Fibroblast of skin of right biceps (primary cell): ENCODE measurements around the gene MNDA.

Experiments used
- DNase-seq: peaks from one replicate; pipeline ENCODE4 v3.0.0-alpha.2; 2013

The MNDA gene

DNA sequence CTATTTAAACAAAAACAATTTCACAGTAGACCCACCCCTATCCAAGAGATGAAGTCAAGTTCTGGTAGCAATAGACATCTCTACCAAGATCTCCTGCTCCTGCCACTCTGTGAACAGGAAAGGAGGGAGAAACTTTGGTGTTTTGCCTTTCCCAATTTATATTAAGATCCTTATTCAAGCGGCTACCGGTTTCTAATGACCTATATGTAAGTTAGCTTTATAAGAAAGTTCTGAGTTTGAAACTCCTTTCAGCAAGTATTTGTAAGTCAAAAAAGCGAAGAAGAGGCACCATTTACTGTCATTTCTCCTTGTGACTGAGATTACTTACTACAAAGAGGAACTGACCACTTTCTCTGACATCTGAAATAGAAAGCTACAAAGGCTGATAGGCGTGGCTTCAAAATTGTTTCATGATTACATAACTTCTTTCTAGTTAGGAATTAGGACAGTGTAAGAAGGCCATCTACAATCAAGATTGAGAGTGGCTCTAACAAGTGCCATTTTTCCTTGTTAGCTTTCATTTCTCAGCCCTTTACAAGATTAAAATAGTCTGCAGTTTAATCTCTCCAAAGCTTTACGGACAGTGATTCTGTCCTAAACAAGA is at the start of gene MNDA:
Gene MNDA (plus strand): TSS at position 448 of the 604 bp plus-strand sequence. CDS start 10,803 bp downstream, outside the sequence.
- no peak for DNase-seq

DNA sequence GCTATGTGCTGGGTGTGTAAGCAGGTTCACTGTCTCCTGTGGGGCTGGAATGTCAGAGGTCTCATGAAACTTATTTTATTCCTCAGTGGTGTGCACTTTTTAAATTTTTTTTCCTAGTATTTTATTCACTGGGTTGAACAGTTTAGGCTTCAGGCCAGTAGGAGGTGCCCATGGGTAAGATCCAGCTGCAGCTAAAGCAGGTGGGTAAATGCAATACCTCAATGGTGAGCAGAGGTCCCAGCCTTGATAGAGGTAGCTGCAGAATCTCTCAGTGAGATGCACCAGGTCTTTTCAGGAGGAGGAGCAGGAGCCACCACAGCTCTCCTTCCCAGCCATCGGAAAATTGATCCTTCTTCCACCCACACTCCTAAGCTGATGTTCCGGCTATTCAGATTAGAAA is 37.5 kb upstream of the MNDA start:
- no peak for DNase-seq

DNA sequence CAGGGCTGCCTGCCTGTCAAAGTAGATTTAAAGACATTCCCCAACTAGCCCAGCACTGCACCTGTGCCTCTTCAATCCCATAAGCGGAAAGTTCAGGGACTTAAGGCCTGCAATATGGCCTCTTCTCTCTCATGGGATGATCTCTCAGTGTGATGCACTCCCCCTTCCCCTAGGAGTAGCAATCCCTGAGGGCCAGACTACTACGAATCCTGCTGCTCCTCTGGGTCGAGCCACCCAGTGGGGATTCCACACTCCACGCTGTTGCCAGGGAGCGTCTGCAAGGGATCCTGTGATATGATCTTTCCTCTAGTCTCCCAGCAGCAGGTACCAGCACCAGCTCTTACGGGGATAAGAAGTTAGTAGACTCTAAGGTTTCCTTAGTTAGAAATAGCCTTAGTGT is 36.9 kb upstream of the MNDA start:
- DNase-seq: no peak

DNA sequence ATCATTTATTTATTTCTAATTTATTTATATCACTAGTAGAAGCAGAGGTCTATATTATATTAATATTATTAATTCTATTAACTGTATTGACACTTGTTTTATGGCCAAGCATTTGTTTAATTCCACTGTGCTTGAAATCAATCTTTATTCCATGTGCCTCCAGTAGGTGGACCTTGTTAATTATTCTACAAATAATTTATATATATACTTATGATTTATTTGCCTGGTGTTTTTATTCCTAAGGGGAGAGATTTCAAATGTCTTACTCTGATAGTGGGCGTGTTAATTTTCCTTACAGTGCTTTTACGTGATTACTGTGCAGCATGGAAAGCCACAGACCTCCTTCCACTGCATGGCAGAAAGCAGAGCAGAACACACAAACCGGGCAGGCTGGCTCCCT is 32.6 kb upstream of the MNDA start:
- DNase-seq: no peak

DNA sequence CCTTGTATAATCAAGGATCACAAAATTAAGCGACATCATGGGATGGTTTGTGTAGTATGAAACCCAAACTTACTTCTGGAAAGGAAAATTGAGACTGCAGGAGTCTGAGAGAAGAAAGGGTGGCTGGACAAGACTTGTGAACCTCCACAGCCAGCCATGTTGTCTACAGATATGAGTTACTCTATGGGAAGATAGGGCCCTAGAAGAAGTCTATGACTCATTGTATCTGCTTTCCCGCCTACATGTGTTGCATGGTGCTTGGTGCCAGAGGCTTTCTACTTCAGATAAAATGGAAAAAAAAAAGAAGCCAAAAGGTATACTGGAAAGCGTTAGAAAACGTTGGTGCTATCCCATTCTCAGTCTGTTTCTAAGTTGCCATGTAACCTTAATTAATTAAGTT is 31.5 kb upstream of the MNDA start:
- DNase-seq: no peak

DNA sequence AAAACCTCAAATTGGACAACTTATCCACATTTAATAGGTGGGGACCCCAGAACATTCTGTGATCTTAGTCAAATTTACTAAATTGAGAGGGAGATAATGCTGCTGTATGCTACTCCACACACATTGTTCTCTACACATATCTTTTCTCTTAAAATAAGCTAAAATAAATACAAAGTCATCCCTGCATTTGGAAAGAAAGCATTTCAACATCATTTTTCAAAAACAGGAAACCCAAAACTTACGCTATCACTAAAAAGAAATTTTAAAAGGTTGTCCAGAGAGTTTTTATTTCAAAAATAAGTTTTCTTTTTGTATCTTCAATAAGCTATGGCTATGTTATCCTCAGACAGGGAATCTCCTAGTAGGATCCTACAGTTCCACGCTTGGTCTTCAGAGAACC is 30.6 kb upstream of the MNDA start:
- no peak for DNase-seq

DNA sequence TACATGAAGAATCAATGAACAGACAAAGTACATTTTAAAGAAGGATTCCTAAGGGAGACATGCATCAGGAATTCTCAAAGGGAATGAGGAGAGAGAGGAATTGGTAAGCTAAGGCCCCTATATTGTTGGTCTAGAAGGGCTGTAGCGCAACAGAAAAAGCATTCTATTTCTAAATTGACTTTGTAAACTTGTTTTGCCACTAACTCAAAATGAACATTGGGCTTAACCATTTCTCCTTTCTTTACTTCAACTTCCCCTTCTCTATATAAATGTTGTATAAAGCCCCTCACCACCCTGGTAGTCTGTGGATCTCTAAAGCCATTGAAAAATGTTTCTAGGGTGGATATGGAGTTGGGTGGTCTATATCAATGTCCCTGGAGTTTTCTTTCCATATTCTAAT is 29.8 kb upstream of the MNDA start:
- DNase-seq: no peak

DNA sequence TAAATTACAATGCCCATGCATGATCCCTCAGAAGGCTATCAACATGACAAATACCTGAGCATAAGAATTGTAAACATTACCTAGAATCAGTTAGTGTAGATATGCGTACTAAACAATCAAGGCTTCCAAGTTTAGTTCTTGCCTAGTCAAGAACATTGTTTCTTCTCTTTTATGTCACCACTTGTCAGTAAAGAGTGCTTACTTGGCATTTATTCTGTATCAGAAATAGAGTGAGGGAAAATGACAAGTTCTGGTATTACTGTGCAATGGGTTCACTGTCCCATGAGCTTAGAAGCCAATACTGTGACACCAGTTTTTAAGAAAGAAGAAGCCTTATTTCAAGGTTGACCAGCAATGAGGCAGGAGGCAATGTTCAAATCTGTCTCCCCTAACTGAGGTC is 27.5 kb upstream of the MNDA start:
- no peak for DNase-seq

DNA sequence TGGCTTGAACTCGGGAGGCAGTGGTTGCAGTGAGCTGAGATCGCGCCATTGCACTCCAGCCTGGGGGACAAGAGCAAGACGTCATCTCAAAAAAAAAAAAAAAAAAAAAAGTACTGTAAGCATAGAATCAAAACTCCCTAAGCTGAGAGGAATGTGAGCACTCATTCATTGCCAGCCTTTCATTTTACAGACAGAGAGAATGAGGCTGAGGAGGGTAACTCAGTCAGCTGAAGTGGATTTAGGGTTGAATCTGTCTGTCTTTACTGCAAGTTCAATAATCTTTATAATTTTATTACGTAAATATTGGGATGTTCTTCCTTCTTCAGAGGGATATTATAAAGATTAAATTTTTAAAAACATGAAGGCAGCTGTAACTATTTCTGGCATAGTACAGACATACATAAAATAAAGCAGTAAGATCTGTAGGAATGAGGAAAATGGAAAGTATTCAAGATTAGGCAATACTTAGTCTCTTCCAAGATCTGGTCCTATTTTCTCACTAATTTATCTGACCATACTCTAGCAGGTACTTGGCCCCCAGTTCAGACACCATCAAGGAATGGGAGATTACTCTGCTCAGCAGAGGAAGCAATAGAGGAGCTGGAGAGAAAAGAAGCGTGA is 24.1 kb upstream of the MNDA start:
- no peak for DNase-seq

DNA sequence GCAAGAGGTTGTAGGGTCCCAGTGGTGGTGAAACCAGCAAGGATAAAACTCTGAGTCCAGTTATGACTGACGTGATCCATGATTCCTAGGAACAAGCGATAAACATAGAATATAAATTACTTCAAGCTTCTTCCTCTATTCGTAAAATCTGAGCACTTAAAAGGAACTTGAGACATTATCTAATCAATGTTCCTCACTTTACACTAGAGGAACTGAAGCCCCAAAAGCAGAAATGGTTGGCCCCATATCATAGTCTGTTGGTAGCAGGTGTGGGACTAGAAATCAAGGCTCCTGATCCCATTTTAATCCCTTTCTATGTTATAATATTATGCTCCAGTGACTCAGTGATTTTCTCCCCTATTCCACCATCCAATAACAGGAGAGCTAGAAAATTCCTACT is 21.9 kb upstream of the MNDA start:
- no peak for DNase-seq

DNA sequence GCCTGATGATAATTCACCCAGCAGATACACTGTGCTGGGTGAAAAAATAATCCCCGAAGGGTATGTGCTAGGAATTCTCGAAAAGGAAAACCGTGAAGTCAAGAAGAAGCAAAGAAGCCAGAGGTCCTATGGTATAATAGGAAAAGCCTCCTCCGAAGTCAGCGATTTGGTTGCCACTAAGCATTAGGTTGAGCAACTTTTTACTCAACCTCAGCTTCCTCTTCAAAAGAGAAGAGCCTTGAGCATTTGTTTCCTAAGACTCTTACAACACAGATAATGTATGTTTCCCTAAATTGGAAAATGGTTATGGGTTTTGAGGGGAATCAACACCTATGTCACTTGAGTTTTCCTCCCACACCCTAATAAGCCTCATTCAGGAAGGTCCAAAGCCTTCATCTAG is 21.3 kb upstream of the MNDA start:
- DNase-seq: no peak

DNA sequence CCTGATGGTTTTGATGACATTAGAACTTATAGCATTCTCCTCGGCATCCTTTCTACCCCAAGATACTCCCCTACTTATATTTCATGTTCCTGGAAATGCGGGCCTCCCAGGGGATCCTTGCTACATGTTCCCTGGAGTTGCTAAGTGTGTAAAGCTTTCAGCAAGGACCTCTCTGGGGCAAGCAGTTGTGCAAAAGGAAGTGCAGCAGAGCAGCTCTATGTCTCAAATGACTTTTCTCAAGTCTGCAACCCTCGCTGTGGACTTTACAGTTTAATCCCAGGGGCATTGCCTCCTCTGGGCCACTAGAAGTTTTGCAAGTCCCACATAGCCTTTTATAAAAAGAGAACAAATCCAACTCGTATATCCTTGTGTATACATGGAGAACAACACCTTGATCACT is 20.8 kb upstream of the MNDA start:
- DNase-seq: no peak

DNA sequence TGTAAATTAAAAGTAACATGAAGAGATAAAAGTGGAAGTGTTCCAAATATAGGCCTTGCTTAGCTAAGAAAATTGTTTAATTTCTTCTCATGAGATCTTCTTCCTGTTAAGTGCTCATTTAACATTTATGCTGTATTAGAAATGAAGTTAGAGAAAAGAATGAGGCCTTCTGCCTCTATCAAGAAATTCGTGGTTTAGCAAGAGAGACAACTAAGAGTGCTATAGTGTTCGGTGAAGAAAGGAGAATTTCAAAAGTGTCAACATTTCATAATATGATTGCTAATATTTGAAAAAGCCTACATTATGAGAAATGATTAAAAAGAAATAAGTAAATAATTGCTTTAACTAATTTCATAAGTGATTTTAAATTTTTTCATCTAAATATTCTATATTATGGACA is 18.8 kb upstream of the MNDA start:
- no peak for DNase-seq

DNA sequence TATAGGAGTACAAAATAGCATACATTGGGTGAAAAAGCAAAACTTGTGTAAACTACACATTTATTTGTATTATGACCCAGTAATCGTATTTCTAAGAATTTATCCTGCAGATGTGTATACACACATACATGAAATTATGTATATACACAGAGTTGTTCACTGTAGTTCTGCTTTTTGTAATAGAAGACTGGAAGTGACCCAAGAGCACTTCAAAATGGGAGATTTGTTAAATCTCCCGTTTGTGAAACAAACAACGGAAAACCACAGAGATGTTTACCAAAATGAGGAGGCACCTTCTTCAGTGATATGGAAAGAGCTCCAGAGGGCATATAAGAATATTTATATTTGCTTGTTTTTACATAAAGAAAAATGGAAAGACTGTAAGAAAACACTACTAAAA is 18.0 kb upstream of the MNDA start:
- DNase-seq: no peak

DNA sequence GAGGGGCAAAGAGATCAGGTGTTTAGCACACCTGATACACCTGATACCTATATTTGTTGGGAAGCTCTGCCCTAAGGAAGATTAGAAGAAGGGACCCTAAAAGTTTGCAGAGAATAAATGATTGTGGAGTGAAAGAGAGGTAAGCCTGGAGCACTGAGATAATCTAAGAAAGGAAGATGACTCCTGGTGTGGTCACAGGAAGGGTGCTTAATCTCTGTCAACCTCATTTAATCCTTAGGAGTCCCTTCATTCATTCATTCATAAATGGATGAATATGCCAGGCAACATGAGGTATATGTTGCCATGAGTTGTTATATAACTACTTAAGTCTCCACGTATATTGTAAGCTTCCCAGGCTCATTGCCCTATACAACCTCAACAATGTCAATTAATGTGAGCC is 16.2 kb upstream of the MNDA start:
- DNase-seq: no peak

DNA sequence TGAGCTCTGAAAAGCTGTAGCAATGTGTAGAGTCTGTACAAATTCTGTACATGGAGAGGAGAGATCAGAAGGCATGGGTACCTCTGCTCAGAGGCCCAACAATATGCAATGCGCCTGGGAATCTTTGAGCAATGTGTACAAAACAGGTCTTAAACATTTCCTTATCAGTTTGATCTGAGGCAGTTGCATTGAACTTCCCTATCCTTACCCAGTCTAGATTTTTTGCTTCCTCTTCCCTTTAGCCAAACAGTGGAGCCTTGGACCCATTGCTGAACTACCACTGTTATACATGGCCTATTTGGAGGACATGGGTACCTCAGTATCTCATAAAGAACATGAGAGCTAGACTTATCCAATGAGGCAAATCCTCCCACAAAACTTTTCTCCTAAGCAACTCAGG is 12.6 kb upstream of the MNDA start:
- no peak for DNase-seq

DNA sequence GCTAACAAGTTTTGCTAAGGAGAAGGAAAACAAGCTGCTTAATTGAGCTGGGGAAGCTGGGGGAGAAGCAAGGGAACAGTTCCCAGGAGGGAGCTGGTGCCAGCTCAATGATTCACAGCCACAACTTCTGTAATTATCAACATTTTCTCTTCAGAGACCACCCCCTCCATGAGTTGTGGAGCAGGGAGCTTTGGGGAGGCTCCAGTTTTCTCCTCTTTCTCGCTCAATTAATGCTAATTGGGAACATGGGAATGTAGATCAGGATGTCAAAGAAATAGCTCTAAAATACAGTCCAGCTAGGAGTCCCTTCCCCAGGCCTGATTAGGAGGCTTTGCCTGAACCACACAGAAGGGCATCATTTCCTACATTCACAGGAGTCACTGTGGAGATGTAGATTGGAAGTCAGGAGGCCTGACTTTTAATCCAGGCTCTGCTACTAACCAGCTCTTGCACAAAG is 12.1 kb upstream of the MNDA start:
- DNase-seq: no peak

DNA sequence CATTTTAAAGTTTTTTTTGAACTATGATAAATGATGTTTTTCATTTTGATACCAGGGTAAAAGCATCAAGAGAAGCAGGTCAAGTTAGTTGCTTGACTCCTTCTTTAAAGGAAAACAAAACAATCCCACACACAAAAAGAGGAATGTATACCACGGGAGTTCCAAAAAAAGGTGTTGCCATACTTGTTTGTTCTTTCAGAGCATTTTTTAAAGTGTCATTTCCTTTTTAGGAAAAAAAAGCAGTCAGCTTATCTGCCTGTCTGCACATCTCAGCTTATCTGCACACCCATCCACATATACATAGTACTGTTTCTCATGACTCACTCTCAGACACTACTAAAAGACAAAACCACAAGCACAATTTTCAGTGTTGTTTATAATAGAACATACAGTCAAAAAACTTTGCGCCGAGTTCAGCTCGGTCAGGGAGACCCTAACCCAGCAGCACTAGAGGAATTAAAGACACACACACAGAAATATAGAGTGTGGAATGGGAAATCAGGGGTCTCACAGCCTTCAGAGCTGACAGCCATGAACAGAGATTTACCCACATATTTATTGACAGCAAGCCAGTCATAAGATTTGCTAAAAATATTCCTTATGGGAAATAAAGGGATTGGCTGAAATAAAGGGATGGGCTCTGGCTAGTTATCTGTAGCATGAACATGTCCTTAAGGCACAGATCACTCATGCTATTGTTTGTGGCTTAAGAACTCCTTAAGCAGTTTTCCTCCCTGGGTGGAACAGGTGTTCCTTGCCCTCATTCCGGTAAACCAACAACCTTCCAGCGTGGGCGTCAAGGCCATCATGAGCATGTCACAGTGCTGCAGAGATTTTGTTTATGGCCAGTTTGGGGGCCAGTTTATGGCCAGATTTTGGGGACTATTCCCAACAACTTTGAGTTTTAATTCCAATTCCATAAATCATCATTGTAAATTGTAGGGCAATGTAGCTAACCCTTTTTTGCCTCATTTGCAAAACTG is 11.4 kb upstream of the MNDA start:
- no peak for DNase-seq

DNA sequence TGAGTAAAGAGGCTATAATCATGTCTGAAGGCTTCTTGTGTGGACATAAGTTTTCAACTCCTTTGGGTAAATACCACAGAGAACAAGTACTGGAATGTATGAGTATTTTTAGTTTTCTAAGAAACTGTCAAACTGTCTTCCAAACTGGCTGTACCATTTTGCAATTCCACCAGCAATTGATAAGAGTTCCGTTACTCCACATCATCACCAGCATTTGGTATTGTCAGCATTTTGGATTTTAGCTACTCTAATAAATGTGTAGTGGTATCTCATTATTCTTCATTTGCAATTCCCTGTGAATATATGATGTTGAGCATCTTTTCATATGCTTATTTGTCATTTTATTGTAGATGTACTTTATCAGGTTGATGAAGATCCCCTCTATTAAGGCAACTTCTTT is 9.4 kb upstream of the MNDA start:
- no peak for DNase-seq

DNA sequence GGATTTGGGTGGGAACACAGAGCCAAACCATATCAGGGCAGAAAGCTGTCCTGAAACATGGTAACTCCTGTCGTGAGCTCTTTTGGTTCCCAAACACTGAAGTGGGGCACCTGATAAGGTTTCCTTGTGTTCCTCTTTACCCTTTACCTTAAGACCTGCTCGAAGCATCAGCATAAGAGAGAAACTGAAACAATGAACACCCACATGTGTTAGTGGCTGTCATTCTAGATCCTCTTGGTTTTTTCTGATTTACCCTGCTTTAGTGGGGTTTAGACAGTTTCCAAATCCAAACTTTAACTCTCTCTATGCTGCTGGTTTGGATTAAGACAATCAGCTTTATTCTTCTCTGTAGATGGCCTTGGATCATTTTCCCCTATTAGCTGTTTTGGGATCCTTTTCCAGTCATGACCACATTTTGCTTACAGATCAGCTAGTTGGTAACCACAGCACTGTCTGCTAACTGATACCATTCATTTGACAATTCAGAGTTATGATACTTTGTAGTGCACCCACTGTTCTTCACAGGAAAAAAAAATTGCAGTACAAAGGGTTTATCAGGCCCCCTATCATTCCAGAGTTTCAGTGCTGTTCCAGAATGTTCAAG is 975 bp upstream of the MNDA start:
- DNase-seq: no peak

DNA sequence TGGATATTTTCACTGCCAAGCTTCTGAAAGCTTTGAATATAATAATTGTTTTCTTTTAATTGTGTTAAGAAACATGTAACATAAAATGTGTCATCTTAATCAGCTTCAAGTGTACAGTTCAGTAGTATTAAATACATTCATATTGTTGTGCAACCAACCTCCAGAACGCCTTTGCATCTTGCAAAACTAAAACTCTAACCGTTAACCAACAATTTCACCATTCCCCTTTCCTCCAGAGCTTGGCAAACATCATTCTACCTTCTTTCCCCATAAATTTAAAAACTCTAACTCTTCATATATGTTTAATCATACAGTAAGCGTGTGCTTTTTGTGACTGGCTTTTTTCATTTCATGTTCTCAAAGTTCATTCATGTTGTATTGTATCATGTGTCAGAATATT is 2.1 kb downstream of the MNDA start:
- no peak for DNase-seq

DNA sequence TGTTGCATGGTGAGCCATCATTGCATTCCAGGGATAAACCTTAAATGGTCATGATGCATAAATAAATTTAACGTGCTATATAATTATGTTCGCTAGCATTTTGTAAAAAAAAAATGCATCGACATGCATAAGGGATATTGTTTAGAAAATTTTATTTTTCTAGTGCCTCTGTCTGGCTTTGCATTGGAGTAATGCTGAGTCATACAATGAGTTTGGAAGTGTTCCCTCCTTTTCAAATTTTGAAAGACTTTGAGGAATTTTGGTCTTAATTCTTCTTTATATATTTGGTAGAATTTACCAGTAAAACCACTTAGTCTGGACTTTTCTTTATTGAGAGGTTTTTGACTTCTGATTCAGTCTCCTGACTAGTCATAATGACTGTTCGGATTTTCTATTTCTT is 4.9 kb downstream of the MNDA start:
- no peak for DNase-seq

DNA sequence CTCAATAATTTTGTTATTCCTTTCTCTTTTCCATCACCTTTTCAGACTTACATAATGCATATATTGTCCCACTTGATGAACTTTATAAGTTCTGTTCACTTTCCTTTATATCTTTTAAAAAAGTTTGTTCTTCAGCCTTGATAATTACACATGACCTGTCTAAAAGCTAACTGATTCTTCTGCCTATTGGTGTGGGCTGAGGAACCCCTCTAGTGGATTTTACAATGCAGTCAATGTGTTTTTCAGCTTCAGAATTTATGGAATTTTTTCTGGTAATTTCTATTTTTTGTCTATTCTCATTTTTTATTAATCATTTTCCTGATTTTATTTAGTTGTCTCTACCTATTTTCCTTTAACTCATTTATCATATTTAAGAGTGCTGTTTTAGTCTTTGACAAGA is 7.5 kb downstream of the MNDA start:
- no peak for DNase-seq

DNA sequence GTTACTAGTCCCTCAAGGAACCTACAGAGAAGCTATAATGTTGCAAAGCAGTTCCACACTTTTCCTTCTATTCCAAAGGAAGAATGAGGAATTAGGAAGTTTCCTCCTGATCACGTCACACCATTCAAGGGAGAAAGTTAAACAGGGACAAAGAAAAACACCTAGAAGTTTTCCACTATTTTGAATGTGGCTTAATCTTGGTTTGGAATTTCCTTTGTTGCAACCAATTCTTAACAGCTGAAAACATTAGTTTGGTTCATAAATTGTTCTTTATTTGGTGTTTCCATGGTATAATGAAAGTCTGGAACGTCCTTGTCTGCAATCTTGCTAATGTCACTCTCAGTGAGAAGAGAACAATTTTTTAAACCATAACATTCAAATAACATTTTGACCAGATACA is 8.4 kb downstream of the MNDA start:
- no peak for DNase-seq
